Measurements from ENCODE around the gene CTNNBL1.

CTNNBL1 gene

GRCh38 chr20:37901240-37901639 lies 207.4 kb downstream of the CTNNBL1 start:
- Histone ChIP-seq H3K36me3 (ENCODE audit: insufficient read depth, low read length) (no peaks in the 10 kb centered on the region), H2AFZ (ENCODE audit: low read depth, low read length) (no peak overlapping the region), H3K27me3 (ENCODE audit: insufficient read depth, low read length) (no peaks in the 10 kb centered on the region), H3K4me3 (ENCODE audit: low read length) (no peak overlapping the region), H3K4me1 (ENCODE audit: insufficient read depth, low read length) (peaks cover 17% of the 10 kb centered on the region), H3K9me3 (ENCODE audit: low read length) (no peaks in the 10 kb centered on the region)

GRCh38 chr20:37901654-37902503 lies 208.0 kb downstream of the CTNNBL1 start:
- Histone ChIP-seq H3K4me1 (ENCODE audit: insufficient read depth, low read length) (peaks cover 24% of the 10 kb centered on the region), H3K9me3 (ENCODE audit: low read length) (no peaks in the 10 kb centered on the region), H3K36me3 (ENCODE audit: insufficient read depth, low read length) (no peaks in the 10 kb centered on the region), H2AFZ (ENCODE audit: low read depth, low read length) (no peak overlapping the region), H3K4me3 (ENCODE audit: low read length) (peak overlapping the region; percentile 43), H3K27me3 (ENCODE audit: insufficient read depth, low read length) (no peaks in the 10 kb centered on the region)

- no peaks in the 10 kb centered on the region for H3K27me3 ChIP-seq (ENCODE audit: insufficient read depth, low read length)
- H3K4me1 ChIP-seq (ENCODE audit: insufficient read depth, low read length) = peaks cover 30% of the 10 kb centered on the region
- no peaks in the 10 kb centered on the region for H3K9me3 ChIP-seq (ENCODE audit: low read length)
- no peaks in the 10 kb centered on the region for H3K36me3 ChIP-seq (ENCODE audit: insufficient read depth, low read length)
- peak within 1 kb of the TSS; percentile 43 for H3K4me3 ChIP-seq (ENCODE audit: low read length)
- H2AFZ ChIP-seq (ENCODE audit: low read depth, low read length) = peak within 1 kb of the TSS; percentile 37
These were observed 208.9 kb downstream of the CTNNBL1 start, which contains the start of gene VSTM2L for GRCh38 chr20:37902504-37903313. Gene VSTM2L, plus strand, starts transcription at chr20:37903127. Its CDS starts 224 bp downstream, at chr20:37903351.

- H2AFZ ChIP-seq (ENCODE audit: low read depth, low read length) = no peak overlapping the region
- peaks cover 33% of the 10 kb centered on the region for H3K4me1 ChIP-seq (ENCODE audit: insufficient read depth, low read length)
- H3K9me3 ChIP-seq (ENCODE audit: low read length) = no peaks in the 10 kb centered on the region
- no peaks in the 10 kb centered on the region for H3K27me3 ChIP-seq (ENCODE audit: insufficient read depth, low read length)
- H3K4me3 ChIP-seq (ENCODE audit: low read length) = peak overlapping the region; percentile 31
- H3K36me3 ChIP-seq (ENCODE audit: insufficient read depth, low read length) = no peaks in the 10 kb centered on the region
These were observed 209.6 kb downstream of the CTNNBL1 start for GRCh38 chr20:37903317-37904007.

- H3K27me3 ChIP-seq (ENCODE audit: insufficient read depth, low read length) = no peaks in the 10 kb centered on the region
- peak overlapping the region; percentile 3 for H3K4me3 ChIP-seq (ENCODE audit: low read length)
- H3K36me3 ChIP-seq (ENCODE audit: insufficient read depth, low read length) = no peaks in the 10 kb centered on the region
- H3K4me1 ChIP-seq (ENCODE audit: insufficient read depth, low read length) = peaks cover 40% of the 10 kb centered on the region
- no peak overlapping the region for H2AFZ ChIP-seq (ENCODE audit: low read depth, low read length)
- H3K9me3 ChIP-seq (ENCODE audit: low read length) = no peaks in the 10 kb centered on the region
These were observed 210.3 kb downstream of the CTNNBL1 start for GRCh38 chr20:37904008-37904642.

GRCh38 chr20:37904845-37905373 lies 211.1 kb downstream of the CTNNBL1 start:
- H2AFZ ChIP-seq (ENCODE audit: low read depth, low read length) = no peak overlapping the region
- H3K27me3 ChIP-seq (ENCODE audit: insufficient read depth, low read length) = no peaks in the 10 kb centered on the region
- H3K36me3 ChIP-seq (ENCODE audit: insufficient read depth, low read length) = no peaks in the 10 kb centered on the region
- no peaks in the 10 kb centered on the region for H3K9me3 ChIP-seq (ENCODE audit: low read length)
- H3K4me1 ChIP-seq (ENCODE audit: insufficient read depth, low read length) = peaks cover 47% of the 10 kb centered on the region
- no peak overlapping the region for H3K4me3 ChIP-seq (ENCODE audit: low read length)

GRCh38 chr20:37905671-37906613 lies 212.1 kb downstream of the CTNNBL1 start:
- H3K36me3 ChIP-seq (ENCODE audit: insufficient read depth, low read length) = no peaks in the 10 kb centered on the region
- H3K4me3 ChIP-seq (ENCODE audit: low read length) = no peak overlapping the region
- H3K9me3 ChIP-seq (ENCODE audit: low read length) = no peaks in the 10 kb centered on the region
- H3K4me1 ChIP-seq (ENCODE audit: insufficient read depth, low read length) = peaks cover 48% of the 10 kb centered on the region
- no peak overlapping the region for H2AFZ ChIP-seq (ENCODE audit: low read depth, low read length)
- no peaks in the 10 kb centered on the region for H3K27me3 ChIP-seq (ENCODE audit: insufficient read depth, low read length)

GRCh38 chr20:37907330-37907676 lies 213.5 kb downstream of the CTNNBL1 start:
- Histone ChIP-seq H3K4me1 (ENCODE audit: insufficient read depth, low read length) (peaks cover 60% of the 10 kb centered on the region), H3K27me3 (ENCODE audit: insufficient read depth, low read length) (no peaks in the 10 kb centered on the region), H3K9me3 (ENCODE audit: low read length) (no peaks in the 10 kb centered on the region), H2AFZ (ENCODE audit: low read depth, low read length) (no peak overlapping the region), H3K4me3 (ENCODE audit: low read length) (peak overlapping the region; percentile 20), H3K36me3 (ENCODE audit: insufficient read depth, low read length) (no peaks in the 10 kb centered on the region)

GRCh38 chr20:37907677-37908401 lies 214.0 kb downstream of the CTNNBL1 start:
- H3K4me3 ChIP-seq (ENCODE audit: low read length) = peak overlapping the region; percentile 9
- H3K9me3 ChIP-seq (ENCODE audit: low read length) = no peaks in the 10 kb centered on the region
- H3K36me3 ChIP-seq (ENCODE audit: insufficient read depth, low read length) = no peaks in the 10 kb centered on the region
- peaks cover 65% of the 10 kb centered on the region for H3K4me1 ChIP-seq (ENCODE audit: insufficient read depth, low read length)
- no peaks in the 10 kb centered on the region for H3K27me3 ChIP-seq (ENCODE audit: insufficient read depth, low read length)
- no peak overlapping the region for H2AFZ ChIP-seq (ENCODE audit: low read depth, low read length)

- H2AFZ ChIP-seq (ENCODE audit: low read depth, low read length) = no peak overlapping the region
- no peaks in the 10 kb centered on the region for H3K36me3 ChIP-seq (ENCODE audit: insufficient read depth, low read length)
- H3K27me3 ChIP-seq (ENCODE audit: insufficient read depth, low read length) = no peaks in the 10 kb centered on the region
- H3K9me3 ChIP-seq (ENCODE audit: low read length) = no peaks in the 10 kb centered on the region
- H3K4me3 ChIP-seq (ENCODE audit: low read length) = no peak overlapping the region
- peaks cover 75% of the 10 kb centered on the region for H3K4me1 ChIP-seq (ENCODE audit: insufficient read depth, low read length)
These were observed 217.4 kb downstream of the CTNNBL1 start for GRCh38 chr20:37911261-37911660.

GRCh38 chr20:37911838-37912281 lies 218.0 kb downstream of the CTNNBL1 start:
- Histone ChIP-seq H3K36me3 (ENCODE audit: insufficient read depth, low read length) (no peaks in the 10 kb centered on the region), H3K9me3 (ENCODE audit: low read length) (no peaks in the 10 kb centered on the region), H3K27me3 (ENCODE audit: insufficient read depth, low read length) (no peaks in the 10 kb centered on the region), H3K4me1 (ENCODE audit: insufficient read depth, low read length) (peaks cover 69% of the 10 kb centered on the region), H3K4me3 (ENCODE audit: low read length) (no peak overlapping the region), H2AFZ (ENCODE audit: low read depth, low read length) (peak overlapping the region; percentile 1)

Data from neuron (in vitro differentiated cells).